T-helper 2 cell treated with Interferon-gamma antibody and Interleukin-4, amounts not matched to agents 5 μg/mL and 100 μg/mL, for 36 hours (primary cell): Measurements from ENCODE around the gene TP53.

Source experiments
- DNase-seq: peaks from one replicate; pipeline ENCODE4 v3.0.0; 2021; ENCODE audit warnings: low spot score
- H3K27ac Mint-ChIP-seq: one replicate; pipeline ENCODE4 v1.8.0; 2021; ENCODE audit warnings: mild to moderate bottlenecking, mixed read lengths
- H3K27me3 Mint-ChIP-seq: one replicate; pipeline ENCODE4 v1.8.0; 2021; ENCODE audit warnings: low read depth, mixed read lengths
- H3K36me3 Mint-ChIP-seq: one replicate; pipeline ENCODE4 v1.8.0; 2021; ENCODE audit warnings: low read depth, mixed read lengths
- H3K4me1 Mint-ChIP-seq: one replicate; pipeline ENCODE4 v1.8.0; 2021; ENCODE audit warnings: low read depth, mixed read lengths
- H3K4me3 Mint-ChIP-seq: one replicate; pipeline ENCODE4 v1.8.0; 2022; ENCODE audit warnings: mild to moderate bottlenecking, moderate library complexity, mixed read lengths
- H3K9me3 Mint-ChIP-seq: one replicate; pipeline ENCODE4 v1.8.0; 2021; ENCODE audit warnings: mixed read lengths

TP53 gene

GRCh38 chr17:7620835-7621234, 66.5 kb downstream of the TP53 start:
- H3K27ac Mint-ChIP-seq = no peak overlapping the region
- no peak for DNase-seq
- H3K4me1 Mint-ChIP-seq = no peaks in the 10 kb centered on the region
- H3K4me3 Mint-ChIP-seq = no peak overlapping the region
- no peaks in the 10 kb centered on the region for H3K9me3 Mint-ChIP-seq
- H3K36me3 Mint-ChIP-seq = no peaks in the 10 kb centered on the region
- no peaks in the 10 kb centered on the region for H3K27me3 Mint-ChIP-seq

GRCh38 chr17:7618608-7619007, 68.7 kb downstream of the TP53 start:
- Mint-ChIP-seq H3K36me3 (peaks cover 2% of the 10 kb centered on the region), H3K4me1 (peaks cover 6% of the 10 kb centered on the region), H3K9me3 (no peaks in the 10 kb centered on the region), H3K4me3 (no peak overlapping the region), H3K27ac (no peak overlapping the region), H3K27me3 (no peaks in the 10 kb centered on the region)
- no peak for DNase-seq
